Epidermal melanocyte (primary cell): ENCODE results near the gene ZNF485.
A peak's percentile ranks its signal among the peaks of the same experiment; 100 is the strongest.
"Not testable (repeated sequence)": the region's sequence is repeated elsewhere in the genome, so short reads cannot be mapped to it uniquely, and the experiment has no call there.

Experiments
- DNase-seq: peaks from one replicate; pipeline ENCODE4 v3.0.0; 2011; ENCODE audit warnings: low spot score; ENCODE audit not compliant: insufficient read length

Gene ZNF485

DNA sequence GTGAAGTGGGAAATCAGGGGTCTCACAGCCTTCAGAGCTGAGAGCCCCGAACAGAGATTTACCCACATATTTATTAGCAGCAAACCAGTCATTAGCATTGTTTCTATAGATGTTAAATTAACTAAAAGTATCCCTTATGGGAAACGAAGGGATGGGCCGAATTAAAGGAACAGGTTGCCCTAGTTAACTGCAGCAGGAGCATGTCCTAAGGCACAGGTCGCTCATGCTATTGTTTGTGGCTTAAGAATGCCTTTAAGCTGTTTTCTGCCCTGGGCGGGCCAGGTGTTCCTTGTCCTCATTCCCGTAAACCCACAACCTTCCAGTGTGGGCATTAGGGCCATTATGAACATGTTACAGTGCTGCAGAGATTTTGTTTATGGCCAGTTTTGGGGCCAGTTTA, 4.7 kb upstream of the ZNF485 start:
- DNase-seq = not testable (repeated sequence)

DNA sequence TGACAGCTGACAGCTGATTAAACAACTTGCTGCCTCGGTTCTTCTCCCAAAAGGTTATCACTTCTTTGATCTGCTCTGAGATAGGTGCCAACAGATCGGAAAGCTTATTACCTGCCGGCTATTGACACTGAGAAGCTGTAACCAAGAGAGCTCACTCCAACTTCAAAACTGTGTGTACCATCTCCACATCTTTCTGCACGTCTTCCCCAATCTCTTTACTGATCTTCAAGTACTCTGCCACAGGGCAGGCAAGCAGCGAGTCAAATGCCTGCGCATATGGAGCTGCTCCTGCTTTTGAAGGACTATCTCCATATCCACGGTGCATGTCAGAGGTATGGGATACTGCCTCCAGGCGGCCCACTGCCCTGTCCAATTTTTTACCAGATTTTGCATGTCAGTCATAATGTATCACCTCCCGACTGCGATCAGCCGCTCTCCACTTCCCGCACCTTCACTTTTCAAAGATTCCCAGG, 352 bp upstream of the ZNF485 start:
- no peak for DNase-seq

DNA sequence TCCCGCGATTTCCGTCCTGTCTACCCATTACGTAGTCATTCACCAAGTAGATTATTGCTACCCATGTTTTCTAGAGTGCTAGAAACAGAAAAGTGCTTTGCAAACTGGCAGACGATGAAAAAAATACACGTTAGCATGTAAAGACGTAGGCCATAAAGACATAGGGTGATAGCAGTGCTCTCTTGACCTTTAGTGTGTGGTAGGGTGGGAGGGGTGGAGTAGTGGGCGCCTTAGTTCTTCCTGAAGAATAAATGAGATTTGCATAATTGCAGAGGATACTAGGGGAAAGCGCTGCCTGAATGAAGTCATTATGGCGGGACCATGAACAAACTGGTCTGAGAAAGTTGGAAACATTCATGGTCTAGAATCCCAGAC, 948 bp downstream of the ZNF485 start:
- DNase-seq = no peak

DNA sequence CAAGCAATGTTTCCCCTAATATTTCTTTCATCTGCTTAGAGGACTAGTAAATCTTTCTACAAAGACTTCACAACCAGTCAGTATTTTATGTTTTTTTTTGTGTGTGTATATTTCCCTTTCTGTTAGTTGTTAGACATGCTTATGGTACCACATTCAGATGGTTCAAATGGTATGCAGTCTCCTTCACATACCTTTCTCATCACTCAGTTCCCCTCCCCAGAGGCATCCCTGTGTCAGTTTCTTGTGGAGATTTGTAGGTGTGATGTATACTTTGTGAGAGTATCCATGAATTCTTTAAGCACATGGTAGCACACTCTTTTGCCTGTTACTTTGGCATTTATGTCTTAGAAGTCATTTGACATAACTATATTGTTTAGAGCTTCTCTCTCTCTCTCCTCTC, 4.4 kb downstream of the ZNF485 start:
- no peak for DNase-seq

DNA sequence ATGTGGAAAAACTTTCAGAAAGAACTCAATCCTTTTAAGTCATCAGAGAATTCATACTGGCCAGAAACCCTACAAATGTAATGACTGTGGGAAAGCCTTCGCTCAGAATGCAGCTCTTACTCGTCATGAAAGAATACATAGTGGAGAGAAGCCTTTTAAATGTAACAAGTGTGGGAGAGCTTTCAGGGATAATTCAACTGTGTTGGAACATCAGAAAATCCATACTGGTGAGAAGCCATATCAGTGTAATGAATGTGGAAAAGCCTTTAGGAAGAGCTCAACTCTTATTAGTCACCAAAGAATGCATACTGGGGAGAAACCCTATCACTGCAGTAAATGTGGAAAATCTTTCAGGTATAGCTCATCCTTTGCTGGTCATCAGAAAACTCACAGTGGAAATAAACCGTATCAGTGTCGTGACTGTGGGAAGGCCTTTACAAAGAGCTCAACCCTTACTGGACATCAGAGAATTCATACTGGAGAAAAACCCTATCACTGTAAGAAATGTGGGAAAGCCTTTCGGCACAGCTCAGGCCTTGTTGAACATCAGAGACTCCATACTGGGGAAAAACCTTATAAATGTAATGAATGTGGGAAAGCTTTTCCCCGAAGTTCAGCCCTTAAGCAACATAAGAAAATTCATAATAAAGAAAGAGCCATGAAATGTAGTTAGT, 10.6 kb downstream of the ZNF485 start:
- no peak for DNase-seq

DNA sequence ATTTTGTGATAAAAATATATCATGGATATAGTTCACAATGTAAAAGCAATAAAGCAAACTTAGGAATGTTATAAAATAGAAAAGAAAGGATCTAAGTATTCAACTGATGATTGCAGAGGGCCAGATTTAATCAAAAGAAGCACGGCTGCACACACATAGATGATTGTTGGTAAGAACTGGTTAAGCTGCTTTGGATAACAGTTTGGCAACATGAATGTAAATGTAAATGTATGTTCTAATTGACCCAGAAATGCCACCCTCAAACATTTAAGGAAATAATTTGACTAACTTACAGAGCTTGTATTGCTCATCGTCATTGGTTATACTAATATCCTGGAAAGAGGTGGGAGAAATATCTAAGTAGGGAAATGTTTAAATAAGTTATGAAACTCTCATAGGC, 13.1 kb downstream of the ZNF485 start:
- DNase-seq = no peak

DNA sequence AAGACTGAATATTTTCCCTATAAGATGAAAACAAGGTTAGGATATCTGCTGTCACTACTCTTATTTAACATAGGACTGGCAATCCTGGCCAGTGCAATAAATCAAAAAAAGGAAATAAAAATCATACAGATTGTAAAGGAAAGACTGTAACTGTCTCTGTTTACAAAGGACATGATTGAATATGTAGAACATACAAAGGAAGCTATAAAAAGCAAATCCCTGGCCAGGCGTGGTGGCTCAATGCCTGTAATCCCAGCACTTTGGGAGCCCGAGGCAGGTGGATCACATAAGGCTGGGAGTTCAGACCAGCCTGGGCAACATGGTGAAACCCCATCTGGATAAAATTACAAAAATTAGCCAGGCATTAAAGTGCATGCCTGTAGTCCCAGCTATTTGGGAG, 15.8 kb downstream of the ZNF485 start:
- DNase-seq = no peak

DNA sequence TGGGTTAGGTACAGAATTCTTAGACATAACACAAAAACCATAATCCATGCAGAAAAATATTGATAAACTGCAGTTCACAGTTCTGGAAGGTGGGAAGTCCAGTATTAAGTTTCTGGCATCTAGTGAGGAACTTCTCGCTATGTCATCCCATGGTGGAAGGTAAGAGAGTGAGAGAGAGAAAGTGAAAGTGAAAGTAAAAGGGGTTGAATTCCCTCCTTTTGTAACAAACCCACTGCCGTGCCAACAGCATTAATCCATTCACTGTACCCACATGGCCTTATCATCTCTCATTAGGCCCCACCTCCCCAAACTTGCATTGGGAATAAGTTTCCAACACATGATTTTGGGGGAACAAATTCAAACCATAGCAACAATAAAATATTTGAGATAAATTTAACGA, 17.1 kb downstream of the ZNF485 start:
- no peak for DNase-seq

DNA sequence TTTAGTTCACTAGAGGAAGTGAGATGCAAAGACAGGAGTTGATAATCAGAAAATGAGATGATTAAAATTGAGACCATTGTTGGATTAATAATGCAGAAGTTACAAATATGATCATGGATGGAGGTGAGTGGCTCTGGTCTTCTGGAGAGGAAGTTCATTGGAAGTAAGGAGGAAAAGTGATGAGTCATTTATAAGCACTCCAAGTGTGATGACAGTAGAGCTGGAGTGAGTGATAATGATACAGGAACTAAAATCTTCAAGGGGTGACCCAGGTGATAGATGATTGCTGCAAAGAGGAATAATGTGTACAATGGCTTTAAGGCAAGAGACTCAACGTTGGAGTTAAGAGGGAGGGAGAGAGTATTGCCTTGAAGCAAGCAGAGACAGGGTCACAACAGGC, 21.7 kb downstream of the ZNF485 start:
- no peak for DNase-seq

DNA sequence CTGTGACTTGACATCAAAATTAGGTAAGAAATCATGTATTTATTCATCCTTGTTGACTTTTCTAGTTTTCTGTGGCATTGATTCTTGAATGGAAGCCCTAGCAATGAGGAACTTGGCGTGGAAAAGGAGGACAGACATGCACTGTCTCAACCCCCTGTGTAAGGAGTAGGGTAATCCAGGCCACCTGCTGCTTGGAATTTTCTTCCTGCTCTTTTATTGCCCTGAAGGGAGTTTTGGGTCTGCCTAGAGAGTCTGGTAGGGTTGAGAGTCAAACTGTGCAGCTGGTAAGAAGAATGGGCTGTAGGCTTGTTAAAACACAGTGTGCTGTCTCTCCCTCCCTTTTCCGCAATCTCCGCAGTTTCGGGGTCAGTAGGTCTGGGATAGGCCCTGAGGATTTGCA, 22.7 kb downstream of the ZNF485 start:
- no peak for DNase-seq

DNA sequence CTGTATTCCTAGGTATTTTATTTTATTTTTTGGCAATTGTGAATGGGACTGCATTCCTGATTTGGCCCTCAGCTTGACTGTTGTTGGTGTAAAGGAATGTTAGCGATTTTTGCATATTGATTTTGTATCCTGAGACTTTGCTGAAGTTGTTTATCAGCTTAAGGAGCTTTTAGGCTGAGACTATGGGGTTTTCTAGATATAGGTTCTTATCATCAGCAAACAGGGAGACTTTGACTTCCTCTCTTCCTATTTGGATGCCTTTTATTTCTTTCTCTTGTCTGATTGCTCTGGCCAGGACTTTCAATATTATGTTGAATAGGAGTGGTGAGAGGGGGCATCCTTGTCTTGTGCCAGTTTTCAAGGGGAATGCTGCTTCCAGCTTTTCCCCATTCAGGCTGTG, 29.6 kb downstream of the ZNF485 start:
- not testable (repeated sequence) for DNase-seq

DNA sequence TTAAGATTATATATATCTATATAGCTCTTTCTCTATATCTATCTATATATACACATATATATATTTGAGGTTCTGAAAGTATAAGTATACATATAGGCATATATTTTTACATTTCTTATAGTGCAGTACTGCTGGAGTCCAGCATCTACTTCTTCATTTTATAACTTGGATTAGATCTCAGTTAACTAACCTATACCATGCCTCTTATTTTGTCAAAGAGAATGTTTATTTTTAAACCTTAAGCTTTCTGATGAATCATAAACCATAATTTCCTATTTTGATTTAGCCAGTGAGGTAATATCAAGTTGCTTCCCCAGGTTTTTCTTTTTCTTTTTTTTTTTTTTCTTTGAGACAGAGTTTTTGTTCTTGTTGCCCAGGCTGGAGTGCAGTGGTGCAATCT, 34.4 kb downstream of the ZNF485 start:
- DNase-seq = no peak

DNA sequence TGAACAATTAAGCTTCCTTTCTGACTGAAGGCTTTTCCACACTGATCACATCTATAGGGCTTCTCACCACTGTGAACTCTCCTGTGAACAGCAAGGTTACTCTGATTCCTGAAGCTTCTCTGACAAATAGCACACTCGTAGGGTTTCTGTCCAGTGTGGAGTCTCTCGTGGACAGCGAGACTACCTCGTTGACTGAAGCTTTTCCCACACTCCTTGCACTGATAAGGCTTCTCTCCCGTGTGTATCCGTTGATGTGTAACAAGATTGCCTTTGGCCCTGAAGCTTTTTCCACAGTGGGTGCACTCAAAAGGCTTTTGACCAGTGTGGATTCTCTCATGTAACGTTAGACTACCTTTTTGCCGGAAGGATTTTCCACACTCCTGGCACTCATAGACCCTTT, 38.0 kb downstream of the ZNF485 start:
- no peak for DNase-seq

DNA sequence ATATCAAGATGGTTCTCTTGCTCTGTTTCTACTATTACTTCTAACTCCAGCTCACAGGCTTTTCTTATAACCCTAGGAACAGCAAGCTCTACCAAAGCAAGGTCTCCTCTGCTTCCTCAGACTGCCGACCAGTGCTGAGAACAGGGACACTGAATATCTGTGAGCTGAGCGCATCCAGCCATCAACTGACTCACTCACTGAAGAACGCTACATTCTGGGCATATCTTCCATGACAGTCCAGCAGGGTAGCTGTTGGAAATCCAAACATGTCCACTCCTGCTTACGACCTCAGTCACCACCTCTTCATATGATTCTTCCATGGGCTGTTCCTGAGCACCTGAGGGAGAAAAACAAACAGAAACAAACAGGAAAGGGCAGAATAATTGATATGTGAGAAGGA, 39.6 kb downstream of the ZNF485 start:
- DNase-seq = no peak

DNA sequence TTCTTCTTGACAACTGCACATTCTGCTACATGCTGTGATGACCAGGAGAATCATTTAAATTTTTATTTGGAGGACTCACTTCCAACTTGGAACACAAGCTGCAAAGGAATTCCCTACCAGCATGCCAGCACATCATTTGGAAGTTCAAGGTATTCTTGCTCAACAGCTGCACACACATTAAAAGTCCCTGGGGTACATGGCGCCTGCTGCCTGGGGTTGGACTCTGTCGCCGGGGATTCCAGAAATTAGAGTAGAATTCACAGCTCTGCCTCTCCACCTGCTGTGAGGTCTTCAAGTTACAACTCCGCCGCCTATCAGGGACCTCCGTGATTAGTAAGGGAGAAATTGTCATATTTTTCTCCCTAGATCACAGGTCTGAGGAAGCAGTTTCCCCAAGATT, 41.3 kb downstream of the ZNF485 start:
- no peak for DNase-seq

DNA sequence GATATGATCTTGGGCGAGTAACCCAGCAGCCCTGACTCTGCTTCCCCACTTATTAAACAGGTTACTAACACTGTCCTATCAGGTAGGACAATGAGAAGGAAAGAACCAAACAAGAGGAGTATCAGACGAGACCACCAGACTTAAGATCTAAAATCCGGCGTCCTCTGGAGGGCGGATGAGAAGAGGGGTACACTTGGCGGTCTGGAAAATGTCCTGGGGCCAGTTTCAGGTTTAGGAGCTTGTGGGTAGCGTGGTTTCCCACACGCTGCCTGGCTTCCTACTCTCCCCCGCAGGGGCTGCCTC, 41.8 kb downstream of the ZNF485 start:
- no peak for DNase-seq

DNA sequence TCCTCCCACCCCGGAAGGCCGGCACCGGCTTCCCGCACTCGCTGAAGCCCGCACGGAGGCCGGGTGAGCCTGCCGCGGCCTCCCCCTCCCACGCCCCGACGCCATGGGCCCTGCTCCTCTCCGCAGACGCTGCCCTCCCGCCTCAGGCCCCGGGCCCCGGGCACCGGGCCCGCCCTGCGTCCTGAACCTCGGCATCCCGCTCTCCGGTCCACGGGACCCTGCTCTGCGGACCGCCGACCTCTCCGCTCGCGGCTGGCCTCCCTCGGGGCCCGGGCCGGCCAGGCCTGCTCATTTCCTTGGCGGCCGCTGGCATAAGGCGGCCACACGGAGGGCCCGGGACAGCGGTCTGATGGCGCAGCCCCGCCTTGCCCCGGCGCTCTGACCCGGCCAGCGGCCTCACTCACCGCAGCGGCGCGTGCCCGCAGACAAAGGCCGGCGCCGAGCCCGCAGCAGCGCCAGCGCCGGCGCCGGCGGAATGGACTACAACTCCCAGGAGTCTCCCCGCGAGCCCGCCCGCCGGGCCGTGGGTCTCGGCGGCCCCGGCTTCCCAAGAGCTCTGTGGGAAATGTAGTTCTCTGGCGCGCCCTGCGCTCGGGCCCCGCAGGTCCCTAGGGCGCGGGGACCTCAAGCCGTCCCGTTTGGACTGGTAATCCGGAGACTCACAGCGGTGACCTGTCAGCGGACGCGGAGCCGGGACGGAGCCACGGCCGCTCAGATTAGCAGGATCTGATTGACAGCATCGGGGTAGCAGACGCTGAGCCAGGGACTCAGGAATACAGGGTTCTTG, 42.4 kb downstream of the ZNF485 start, which contains the start of gene ZNF32:
Gene ZNF32, minus strand, starts transcription at position 484 of the 787 bp plus-strand sequence. CDS start 2,748 bp downstream, outside the sequence.
- DNase-seq = peak; percentile 86

DNA sequence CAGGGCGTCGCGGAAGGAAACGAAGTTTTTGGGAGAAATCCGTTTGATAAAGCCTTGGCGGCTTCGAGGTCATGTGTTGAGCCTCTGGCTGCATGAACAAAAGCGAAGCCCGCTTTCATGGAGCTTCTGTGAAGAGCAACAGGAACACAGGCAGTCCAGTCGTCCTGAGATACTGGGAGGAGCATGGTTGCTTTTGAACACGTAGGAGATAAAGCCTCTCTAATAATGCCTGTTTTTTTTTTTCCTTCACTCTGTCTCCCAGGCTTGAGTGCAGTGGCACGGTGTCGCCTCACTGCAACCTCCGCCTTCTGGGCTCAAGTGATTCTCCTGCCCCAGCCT, 42.9 kb downstream of the ZNF485 start:
- DNase-seq = no peak

DNA sequence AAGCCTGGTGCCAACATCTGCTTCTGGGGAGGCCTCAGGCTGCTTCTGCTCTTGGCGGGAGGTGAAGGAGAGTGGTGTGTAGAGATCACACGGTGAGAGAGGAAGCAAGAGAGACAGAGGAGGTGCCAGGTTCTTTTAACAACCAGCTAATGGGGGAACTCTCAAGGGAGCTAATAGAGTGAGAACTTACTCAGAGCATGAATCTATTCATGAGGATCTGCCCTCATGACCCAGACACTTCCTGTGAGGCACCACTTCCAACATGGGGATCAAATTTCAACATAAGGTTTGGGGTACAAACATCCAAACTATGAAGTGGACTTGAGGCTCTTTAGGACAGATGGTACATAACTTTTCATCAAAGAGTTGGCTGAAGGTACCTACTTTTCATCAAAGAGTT, 47.5 kb downstream of the ZNF485 start:
- no peak for DNase-seq

DNA sequence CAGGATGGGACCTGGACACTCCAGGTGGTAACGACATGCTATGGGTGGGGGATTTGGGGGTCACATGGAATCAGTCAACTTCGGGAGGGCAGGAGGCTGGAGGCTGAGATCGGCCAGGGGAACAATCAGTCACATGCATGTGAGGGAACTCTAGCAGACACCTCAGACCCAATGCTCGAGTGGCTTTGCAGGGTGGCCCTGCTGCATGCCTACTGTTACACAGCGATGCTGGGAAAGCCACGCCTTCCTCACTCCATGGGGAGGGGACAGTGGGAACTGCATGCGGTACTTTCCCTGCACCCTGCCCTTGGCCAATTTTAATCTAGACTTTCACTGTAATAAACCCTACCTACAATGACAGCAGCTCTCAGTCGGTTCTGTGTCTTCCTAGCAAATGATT, 49.1 kb downstream of the ZNF485 start:
- no peak for DNase-seq

DNA sequence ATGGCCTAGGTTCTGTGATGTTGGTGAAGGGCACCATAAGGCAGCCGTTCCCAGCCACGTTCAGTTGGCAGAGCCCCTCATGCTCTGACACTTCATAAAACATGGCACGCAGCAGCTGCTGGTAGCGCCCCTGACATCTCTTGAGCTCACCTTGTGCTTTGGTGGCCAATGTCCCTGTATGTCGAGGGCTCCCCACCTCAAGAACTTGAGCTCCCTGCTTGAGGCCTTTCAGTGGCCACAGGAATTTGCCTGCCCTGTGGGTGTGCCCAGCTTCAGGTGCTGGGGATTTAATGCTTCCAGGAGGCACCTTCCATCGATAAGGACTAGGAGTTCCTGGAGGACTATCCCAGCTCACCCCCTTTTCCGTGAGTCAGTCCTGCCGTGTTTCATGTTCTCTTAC, 52.0 kb downstream of the ZNF485 start:
- DNase-seq = no peak

DNA sequence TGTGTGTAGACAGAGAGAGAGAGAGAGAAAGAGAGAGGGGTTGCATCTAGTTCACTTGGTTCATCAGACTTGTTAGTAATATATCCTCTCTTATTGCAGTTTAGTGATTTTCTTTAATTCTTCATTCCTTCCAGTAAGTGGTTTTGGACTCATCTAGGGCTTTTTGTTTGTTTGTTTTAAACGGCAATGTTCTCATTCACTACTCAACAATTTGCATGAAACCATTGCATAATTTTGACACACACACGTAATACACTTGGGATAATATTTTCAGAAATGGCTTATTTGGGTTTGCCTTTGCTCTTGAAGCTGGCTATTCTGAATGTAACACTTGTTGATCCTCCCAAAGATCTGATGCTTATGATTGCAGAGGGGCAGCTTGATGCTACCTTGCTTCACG, 58.8 kb downstream of the ZNF485 start:
- DNase-seq = no peak

DNA sequence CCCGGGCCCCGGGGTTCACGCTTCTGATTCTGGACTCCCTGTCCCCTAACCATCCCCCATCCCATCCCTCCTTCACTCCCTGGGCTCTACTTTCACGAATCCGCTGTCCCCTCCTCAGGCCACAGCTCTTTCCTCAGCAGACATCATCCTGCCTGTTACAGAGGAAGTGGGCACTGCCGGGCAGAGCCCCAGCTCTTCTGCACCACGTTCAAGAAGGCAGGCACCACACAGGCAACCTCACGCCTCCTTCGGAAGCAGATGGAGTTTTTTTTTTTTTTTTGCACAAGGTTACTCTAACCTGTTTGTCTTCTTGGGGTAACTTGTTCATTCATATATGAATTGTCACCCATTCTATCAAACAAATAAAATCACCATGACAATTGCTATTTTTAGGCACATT, 60.3 kb downstream of the ZNF485 start:
- DNase-seq = no peak
